SK-N-SH (cell line): Measurements from ENCODE around the gene RIOK1. TPM values are rescaled to one million over a fixed set of nuclear protein-coding genes. Genes with fewer than 3 reads are reported as not detected.

Experiments used
- CTCF ChIA-PET: fragments of 300-600, 350-600 bp; formaldehyde crosslinking; extraction: SDS; loops from one replicate; lab custom pipeline; 2021; lab: Yijun Ruan, JAX
- POLR2A ChIA-PET: fragments of 350-600 bp; sonication (Branson Sonifier 250); formaldehyde crosslinking; extraction: SDS; loops from one replicate; lab custom pipeline; 2020; ENCODE audit warnings: antibody characterized with exemption, inconsistent platforms; lab: Yijun Ruan, JAX
- DNase-seq: peaks from one replicate; pipeline ENCODE4 v3.0.0; 2012
- H2AFZ ChIP-seq: fragments of 200-600 bp; sonication (generic); 2 replicates; pipeline ENCODE4 v1.8.1; 2016; ENCODE audit warnings: antibody characterized with exemption, mild to moderate bottlenecking, low read depth
- H3F3A ChIP-seq: fragments of 200-600 bp; sonication (generic); replicated peaks from 2 replicates; pipeline ENCODE3; 2016; ENCODE audit warnings: antibody characterized with exemption, mild to moderate bottlenecking; ENCODE audit not compliant: insufficient read depth
- H3K27ac ChIP-seq, 2 experiments: fragments of 200-500 bp in 1 of 2; fragments of 200-600 bp in 1 of 2; sonication (Bioruptor generic) in 1 of 2; sonication (generic), shearing (Covaris generic) in 1 of 2; 2 replicates each; pipeline versions ENCODE4 v1.5.1 to v1.6.1; 2014 to 2016; ENCODE audit warnings: low read depth in 2 of 2, inconsistent platforms in 1 of 2, low read length in 1 of 2, mild to moderate bottlenecking in 1 of 2, mixed read lengths in 1 of 2
- H3K27me3 ChIP-seq: fragments of 200-600 bp; sonication (generic), shearing (Covaris generic); 2 replicates; pipeline ENCODE4 v1.6.1; 2016; ENCODE audit warnings: mixed run types; ENCODE audit not compliant: insufficient read depth
- H3K36me3 ChIP-seq, 2 experiments: fragments of 200-500 bp in 1 of 2; fragments of 200-600 bp in 1 of 2; sonication (Bioruptor generic) in 1 of 2; sonication (generic) in 1 of 2; replicated peaks in 1 of 2; 2 replicates each; pipeline versions ENCODE3 to v1.5.1; 2014 to 2016; ENCODE audit warnings: low read length in 1 of 2, mild to moderate bottlenecking in 1 of 2; ENCODE audit not compliant: insufficient read depth in 2 of 2, control insufficient read depth in 1 of 2
- H3K4me1 ChIP-seq, 2 experiments: fragments of 200-500 bp in 1 of 2; fragments of 200-600 bp in 1 of 2; sonication (Bioruptor generic) in 1 of 2; sonication (generic), shearing (Covaris generic) in 1 of 2; 2 replicates each; pipeline versions ENCODE4 v1.5.1 to v1.6.1; 2014 to 2016; ENCODE audit warnings: low read depth in 1 of 2, low read length in 1 of 2, mixed run types in 1 of 2; ENCODE audit not compliant: insufficient read depth in 2 of 2, control insufficient read depth in 1 of 2
- H3K4me2 ChIP-seq: fragments of 200-600 bp; sonication (generic), shearing (Covaris generic); 2 replicates; pipeline ENCODE4 v1.6.1; 2017; ENCODE audit warnings: mixed run types
- H3K4me3 ChIP-seq, 2 experiments: fragments of 200-500 bp in 1 of 2; fragments of 200-600 bp in 1 of 2; sonication (Bioruptor generic) in 1 of 2; sonication (generic), shearing (Covaris generic) in 1 of 2; 2 replicates each; pipeline versions ENCODE4 v1.5.1 to v1.8.1; 2014 to 2016; ENCODE audit warnings: low read depth in 2 of 2, inconsistent platforms in 1 of 2, low read length in 1 of 2, mild to moderate bottlenecking in 1 of 2, mixed read lengths in 1 of 2, moderate library complexity in 1 of 2
- H3K79me2 ChIP-seq: fragments of 200-600 bp; sonication (generic); 2 replicates; pipeline ENCODE4 v1.8.1; 2017; ENCODE audit warnings: mild to moderate bottlenecking; ENCODE audit not compliant: insufficient read depth
- H3K9ac ChIP-seq: fragments of 200-600 bp; sonication (generic); 2 replicates; pipeline ENCODE4 v1.6.1; 2017; ENCODE audit warnings: mixed run types
- H3K9me2 ChIP-seq: fragments of 200-600 bp; sonication (generic); 2 replicates; pipeline ENCODE4 v1.6.1; 2017; ENCODE audit warnings: mixed run types
- H3K9me3 ChIP-seq: fragments of 200-600 bp; sonication (generic); 2 replicates; pipeline ENCODE4 v1.6.1; 2017; ENCODE audit warnings: mixed run types, mild to moderate bottlenecking, moderate library complexity
- H4K20me1 ChIP-seq: fragments of 200-600 bp; sonication (generic); 2 replicates; pipeline ENCODE4 v1.6.1; 2017; ENCODE audit warnings: mild to moderate bottlenecking, mixed run types; ENCODE audit not compliant: insufficient read depth
- CHD2 ChIP-seq: fragments of 150-350 bp; IDR thresholded peaks from 2 replicates; pipeline ENCODE4 v1.6.1; 2018; ENCODE audit warnings: low read length; ENCODE audit not compliant: partially characterized antibody
- CTCF ChIP-seq: fragments of 200-600 bp; sonication (generic); IDR thresholded peaks from 2 replicates; pipeline ENCODE4 v1.6.1; 2017; ENCODE audit warnings: antibody characterized with exemption, mild to moderate bottlenecking, moderate library complexity
- ELF1 ChIP-seq: IDR thresholded peaks from 2 replicates; pipeline ENCODE4 v1.4.0; 2012
- EP300 ChIP-seq, 2 experiments: IDR thresholded peaks; 2 replicates each; pipeline versions ENCODE4 v1.4.0 to v1.6.1; 2012; ENCODE audit warnings: borderline replicate concordance in 1 of 2, low read depth in 1 of 2, low read length in 1 of 2
- GATA2 ChIP-seq: sonication (generic); formaldehyde crosslinking; IDR thresholded peaks from 2 replicates; pipeline ENCODE4 v1.5.0; 2020; ENCODE audit warnings: mild to moderate bottlenecking, missing genetic modification reagents
- MXI1 ChIP-seq: IDR thresholded peaks from 2 replicates; pipeline ENCODE4 v1.6.1; 2012; ENCODE audit warnings: mild to moderate bottlenecking, low read depth, low read length, improper control_type of control experiment
- NFIC ChIP-seq: IDR thresholded peaks from 2 replicates; pipeline ENCODE4 v1.4.0; 2012; ENCODE audit warnings: borderline replicate concordance
- NRF1 ChIP-seq: IDR thresholded peaks from 2 replicates; pipeline ENCODE4 v1.6.1; 2012; ENCODE audit warnings: low read depth, mild to moderate bottlenecking, low read length
- RAD21 ChIP-seq: IDR thresholded peaks from 2 replicates; pipeline ENCODE4 v1.6.1; 2012; ENCODE audit warnings: mild to moderate bottlenecking, low read length
- RXRA ChIP-seq: IDR thresholded peaks from 2 replicates; pipeline ENCODE4 v1.4.0; 2012; ENCODE audit warnings: low read depth, mild to moderate bottlenecking, borderline replicate concordance
- SIN3A ChIP-seq: IDR thresholded peaks from 2 replicates; pipeline ENCODE4 v1.6.1; 2012; ENCODE audit warnings: low read depth, mild to moderate bottlenecking, low read length, moderate library complexity, borderline replicate concordance
- TEAD4 ChIP-seq: IDR thresholded peaks from 2 replicates; pipeline ENCODE4 v1.4.0; 2012; ENCODE audit warnings: mild to moderate bottlenecking, borderline replicate concordance; ENCODE audit not compliant: insufficient read depth
- YY1 ChIP-seq: IDR thresholded peaks from 2 replicates; pipeline ENCODE4 v1.4.0; 2012; ENCODE audit warnings: low read depth, mild to moderate bottlenecking
- WGBS: methylation state at CpG from one replicate; pipeline ENCODE4 v1.1.6; 2017; ENCODE audit warnings: low lambda C conversion rate; 5-methylcytosine and 5-hydroxymethylcytosine counted together
- polyA plus RNA-seq, 3 experiments: library from polyadenylated mRNA; depleted of rRNA; stranded (reverse); fragments of >200 nt; gene quantifications; 2 replicates each; pipeline ENCODE4 v1.2.3, GENCODE V29; 2012

The RIOK1 gene
- polyA plus RNA-seq, 1 of the 3 experiments (the other 2 are of a cell fraction) = 18.7 TPM

DNA sequence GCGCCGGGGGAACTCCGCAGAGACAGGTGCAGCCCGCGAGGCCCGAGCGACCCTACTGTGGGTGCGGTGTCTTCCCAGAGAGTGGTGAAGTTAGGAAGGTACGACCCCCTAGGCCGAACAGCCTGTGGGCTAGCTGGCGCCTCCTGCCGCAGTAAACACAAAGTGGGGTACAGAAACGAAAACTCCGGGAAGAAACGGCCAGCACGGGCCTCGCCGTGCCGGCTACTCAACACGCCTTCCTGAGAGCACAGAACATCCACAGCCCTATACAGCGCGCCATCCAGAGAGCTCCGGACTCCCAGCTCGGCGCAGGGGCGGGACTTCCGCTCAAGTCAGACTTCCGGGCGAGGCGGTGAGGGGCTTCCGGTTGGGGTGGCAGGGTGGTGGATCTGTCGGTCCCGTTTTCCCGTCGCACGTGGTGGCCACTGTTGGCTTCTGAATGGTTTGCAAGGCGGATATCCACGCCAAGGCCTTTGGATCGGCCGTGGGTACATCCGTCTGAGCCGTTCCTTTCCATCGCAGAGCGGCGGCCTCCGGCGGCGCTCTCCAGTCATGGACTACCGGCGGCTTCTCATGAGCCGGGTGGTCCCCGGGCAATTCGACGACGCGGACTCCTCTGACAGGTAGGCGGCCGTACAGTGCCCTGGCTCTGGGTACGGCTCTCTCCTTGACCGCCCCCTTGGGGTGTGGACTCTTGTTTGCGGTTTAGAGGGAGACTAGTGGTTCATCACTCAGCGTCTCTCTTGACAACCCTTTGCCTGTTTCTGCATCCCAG, at the start of gene RIOK1, which contains the start of gene CAGE1 (continued):
- peak; percentile 33 for TF ChIP-seq CTCF
- peak; percentile 99 for TF ChIP-seq MXI1
- peak; percentile 75 for TF ChIP-seq YY1

- Histone ChIP-seq H3K9ac (no peak overlapping the region), H3K79me2 (no peaks in the 10 kb centered on the region), H3K27me3 (no peaks in the 10 kb centered on the region; the same call in 1 of the 2 replicates), H3F3A (no peaks in the 10 kb centered on the region), H3K4me1 (peaks cover 0 to 6% of the 10 kb centered on the region in 2 experiments; a peak in 1 of 4 replicates), H3K4me3 (no peak overlapping the region), H3K9me3 (no peaks in the 10 kb centered on the region), H3K36me3 (no peaks in the 10 kb centered on the region), H4K20me1 (no peaks in the 10 kb centered on the region), H2AFZ (no peak overlapping the region), H3K27ac (no peak overlapping the region), H3K9me2 (no peaks in the 10 kb centered on the region), H3K4me2 (no peak overlapping the region)
- CTCF ChIA-PET = interaction anchor here (1.3 kb wide), 1 partner anchor 34 kb away, joined by 3 read pairs; no protein-coding TSS in a partner anchor
- WGBS = 78% methylated on average over 3 of the region's 3 CpGs
- DNase-seq = no peak
- POLR2A ChIA-PET = no interaction called here
- no peak for TF ChIP-seq RXRA
- TF ChIP-seq CHD2 = no peak
- TF ChIP-seq TEAD4 = no peak
- TF ChIP-seq NFIC = no peak
- TF ChIP-seq SIN3A = no peak
- TF ChIP-seq EP300 (IDR thresholded peaks at IDR 0.05; ENCODE audit: borderline replicate concordance in 1 of 2, low read depth in 1 of 2, low read length in 1 of 2) = no peak
Measured at GRCh38 chr6:7341271-7341670, 48.3 kb upstream of the RIOK1 start.

DNA sequence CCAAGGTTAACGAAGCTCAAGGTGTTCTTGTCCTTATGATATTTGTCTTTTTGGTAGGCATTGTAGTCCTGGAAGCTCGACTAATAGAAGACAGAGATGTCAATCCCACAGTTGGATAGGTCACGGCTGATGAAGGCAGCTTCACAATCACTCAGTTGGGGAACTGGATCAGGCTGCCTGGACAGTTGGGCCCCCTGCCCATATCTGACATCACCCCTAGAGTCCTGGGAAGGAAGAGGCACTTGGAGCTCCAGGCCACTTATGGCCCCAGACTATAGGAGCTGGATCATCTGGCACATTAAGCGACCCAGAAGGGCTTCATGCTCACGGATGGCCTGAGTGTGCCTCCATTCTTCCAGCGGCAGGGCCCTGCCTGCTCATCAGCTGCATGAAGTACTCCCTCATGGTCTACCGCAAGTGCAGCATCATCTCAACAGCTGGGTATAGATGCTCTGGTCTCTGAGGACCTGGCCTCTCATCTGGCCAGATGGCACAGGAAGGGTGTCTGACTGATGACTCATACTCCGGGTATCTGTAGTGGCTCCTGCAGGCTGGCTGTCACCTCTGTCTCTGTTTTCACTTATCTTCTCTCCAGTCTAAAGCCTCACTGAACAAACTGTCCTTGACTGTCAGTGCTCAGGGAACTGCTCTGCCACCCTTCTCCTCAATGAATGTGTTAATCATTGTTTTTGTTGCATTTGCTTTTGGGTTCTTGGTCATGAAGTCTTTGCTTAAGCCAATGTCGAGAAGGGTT, 47.4 kb upstream of the RIOK1 start:
- peak; percentile 69 for DNase-seq
- H3K79me2 ChIP-seq = no peaks in the 10 kb centered on the region
- H3K36me3 ChIP-seq = no peaks in the 10 kb centered on the region
- TF ChIP-seq RAD21 (no peak), NRF1 (no peak), ELF1 (no peak), GATA2 (0 out of 2 replicates have a peak, but pooled peaks have one; percentile 28)
- H3K4me1 ChIP-seq = peaks cover 0 to 6% of the 10 kb centered on the region in 2 experiments; a peak in 1 of 4 replicates
- no peaks in the 10 kb centered on the region for H3K9me3 ChIP-seq
- H3K9ac ChIP-seq = no peak overlapping the region
- 40% methylated on average over 5 of the region's 9 CpGs for WGBS
- CTCF ChIA-PET = interaction anchor here (1.3 kb wide), 1 partner anchor 33 kb away, joined by 3 read pairs; no protein-coding TSS in a partner anchor
- no peak overlapping the region for H3K4me2 ChIP-seq
- peak overlapping the region in 1 of 2 experiments; percentile 31; a peak in 1 of 4 replicates for H3K27ac ChIP-seq
- no peaks in the 10 kb centered on the region for H3K9me2 ChIP-seq
- no peak overlapping the region for H2AFZ ChIP-seq
- POLR2A ChIA-PET = no interaction called here
- H3K27me3 ChIP-seq = no peaks in the 10 kb centered on the region; the same call in 1 of the 2 replicates
- H3K4me3 ChIP-seq = no peak overlapping the region
- H3F3A ChIP-seq = no peaks in the 10 kb centered on the region
- no peaks in the 10 kb centered on the region for H4K20me1 ChIP-seq
